ELR (cell line): Measurements from ENCODE around the gene CD160.
A peak's percentile ranks its signal among the peaks of the same experiment; 100 is the strongest.
"Not testable (repeated sequence)": the region's sequence is repeated elsewhere in the genome, so short reads cannot be mapped to it uniquely, and the experiment has no call there.

Experiments used
- DNase-seq: peaks from one replicate; pipeline ENCODE4 v3.0.0-alpha.2; 2015; ENCODE audit warnings: low read depth

CD160 gene

GRCh38 chr1:145719230-145720079 is at the start of gene CD160:
Gene CD160, plus strand, starts transcription at chr1:145719499. Its CDS starts 8,829 bp downstream, at chr1:145728328.
- no peak for DNase-seq

DNA sequence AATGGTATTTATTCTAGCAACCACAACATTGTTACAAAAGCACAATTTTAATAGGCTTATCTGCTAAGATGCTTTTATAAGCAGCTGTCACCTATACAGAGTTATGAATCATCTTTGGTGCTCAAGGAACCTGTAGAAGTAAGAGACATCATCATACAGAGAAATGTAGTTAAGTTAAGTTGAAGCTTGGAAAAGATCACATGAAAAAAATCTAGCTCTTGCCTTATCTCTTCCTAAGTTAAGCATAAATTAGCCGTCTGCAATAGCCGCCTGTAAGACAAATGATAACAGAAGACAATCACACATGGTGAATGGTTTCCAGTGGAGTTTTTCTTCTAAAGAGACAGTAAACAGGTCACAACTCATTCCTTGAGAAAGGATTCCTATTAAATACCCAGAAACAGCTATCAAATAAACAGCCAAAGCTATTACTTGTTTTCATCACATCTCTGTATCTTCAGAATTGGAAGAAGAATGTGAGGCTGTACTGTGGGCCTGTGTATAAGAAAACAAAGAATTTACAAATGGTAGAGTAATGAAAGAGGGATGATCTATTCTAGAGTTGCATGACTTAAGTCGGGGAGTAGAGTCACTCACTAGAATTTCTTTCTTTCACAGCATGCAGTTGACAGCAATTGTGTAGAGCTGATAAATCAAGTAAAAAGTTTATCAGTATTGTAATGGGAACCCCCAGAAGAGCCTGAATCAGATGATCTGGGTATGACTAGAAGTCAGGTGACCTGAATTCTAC is 48.1 kb upstream of the CD160 start:
- not testable (repeated sequence) for DNase-seq

DNA sequence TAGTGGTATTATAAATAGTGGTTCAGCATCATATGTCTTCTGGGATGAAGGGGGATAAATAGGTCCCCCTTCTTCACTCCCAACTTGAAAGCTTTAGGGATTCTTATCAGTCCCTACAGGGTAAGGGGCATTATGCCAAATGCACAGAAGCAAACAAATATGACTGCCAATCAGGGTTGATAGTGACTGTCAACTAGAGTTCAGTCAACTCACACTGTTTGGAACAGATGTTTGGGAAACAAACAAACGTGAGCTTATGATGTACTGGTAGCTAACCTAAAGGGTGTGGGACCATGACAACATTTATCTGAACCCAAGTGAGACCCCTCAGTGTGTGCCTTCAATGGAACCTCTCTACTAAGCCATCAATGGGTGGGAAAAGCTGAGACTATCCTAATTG is 46.1 kb upstream of the CD160 start:
- not testable (repeated sequence) for DNase-seq

- DNase-seq = not testable (repeated sequence)
Observed at GRCh38 chr1:145684858-145685257, 34.4 kb upstream of the CD160 start.

GRCh38 chr1:145686078-145686477 is 33.2 kb upstream of the CD160 start:
- DNase-seq = not testable (repeated sequence)

DNA sequence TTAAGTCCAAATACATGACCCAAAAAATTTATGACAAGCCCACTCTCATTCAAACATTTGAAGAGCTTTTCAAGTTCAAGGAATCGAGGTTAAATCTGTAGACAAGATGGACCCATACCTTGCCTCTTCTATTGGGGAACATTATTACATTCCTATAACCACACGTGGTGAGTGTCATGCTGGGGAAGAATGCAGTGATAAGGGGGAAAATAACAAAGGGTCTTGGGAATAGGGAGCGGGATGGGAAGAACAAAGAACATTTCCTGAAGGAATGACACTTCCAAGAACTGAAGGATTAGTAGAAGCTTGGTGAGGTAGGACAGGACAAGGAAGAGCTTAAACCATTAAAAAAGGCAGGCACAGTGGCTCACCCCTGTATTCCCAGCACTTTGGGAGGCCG is 31.0 kb upstream of the CD160 start:
- DNase-seq = no peak

GRCh38 chr1:145688924-145689323 is 30.4 kb upstream of the CD160 start:
- DNase-seq = no peak

DNA sequence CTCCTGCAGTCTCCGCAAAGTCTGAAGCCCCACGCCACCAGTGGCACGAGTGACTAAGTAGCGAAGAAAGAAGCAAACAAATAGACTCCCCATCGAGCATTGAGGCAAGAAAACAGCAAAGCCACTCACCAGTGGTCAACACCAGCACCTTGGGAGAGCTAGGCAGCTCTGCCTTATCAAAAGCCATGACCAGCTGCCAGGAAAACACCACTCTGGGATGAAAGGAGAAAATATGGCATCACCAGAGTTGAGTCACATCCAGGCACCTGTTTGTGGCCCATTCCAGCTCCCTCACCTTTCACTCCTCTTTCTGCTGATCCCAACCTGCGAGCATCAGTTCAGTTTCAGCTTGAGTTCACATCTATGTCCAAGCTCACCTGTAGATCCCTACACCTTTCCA is 29.4 kb upstream of the CD160 start:
- DNase-seq = no peak

DNA sequence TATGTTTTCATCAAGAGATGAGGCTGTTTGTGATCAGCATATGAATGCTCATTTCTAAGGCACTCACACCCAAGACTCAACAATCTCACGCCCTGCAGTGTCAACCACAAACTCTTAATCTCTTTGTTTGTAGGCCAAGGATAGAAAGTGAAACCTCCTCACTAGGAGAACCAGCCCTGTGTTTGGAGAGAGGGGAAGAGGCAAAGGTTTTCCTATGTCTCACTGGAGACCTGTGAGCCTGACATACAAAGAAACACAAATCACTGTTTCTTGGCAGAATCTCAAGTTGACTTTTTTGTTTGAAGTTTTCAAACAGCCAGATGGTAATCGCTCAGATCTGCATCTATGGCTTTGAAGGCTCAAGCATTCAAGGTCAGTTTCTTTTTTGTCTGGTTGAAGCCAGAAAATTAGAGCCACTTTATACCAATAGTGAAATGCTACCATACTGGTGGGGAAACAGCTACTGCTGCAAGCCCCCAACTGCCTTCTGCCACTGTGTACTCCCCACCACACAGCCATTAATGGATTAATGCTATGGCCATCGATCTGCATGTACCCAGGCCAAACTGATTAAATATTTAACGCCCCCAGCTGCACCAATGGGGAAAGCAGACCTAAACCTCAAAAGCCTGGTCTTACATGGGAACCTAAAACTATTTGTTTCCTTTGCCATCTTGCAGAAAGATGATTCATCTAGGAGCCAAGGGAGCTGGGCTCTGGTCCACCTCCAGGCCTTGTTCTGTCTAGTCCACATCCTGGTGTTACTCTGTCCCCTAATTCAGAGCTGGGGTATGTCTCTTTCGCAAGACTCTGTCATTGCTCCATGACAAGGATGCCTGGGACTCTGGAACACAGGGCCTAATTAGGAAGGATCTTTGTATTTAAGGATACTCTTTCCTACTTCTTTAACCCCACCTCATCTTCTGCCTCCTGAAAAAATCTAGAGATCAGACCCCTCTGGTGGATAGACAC is 28.4 kb upstream of the CD160 start:
- peak; percentile 45 for DNase-seq

- no peak for DNase-seq
Observed at GRCh38 chr1:145692785-145693443, 26.4 kb upstream of the CD160 start.

DNA sequence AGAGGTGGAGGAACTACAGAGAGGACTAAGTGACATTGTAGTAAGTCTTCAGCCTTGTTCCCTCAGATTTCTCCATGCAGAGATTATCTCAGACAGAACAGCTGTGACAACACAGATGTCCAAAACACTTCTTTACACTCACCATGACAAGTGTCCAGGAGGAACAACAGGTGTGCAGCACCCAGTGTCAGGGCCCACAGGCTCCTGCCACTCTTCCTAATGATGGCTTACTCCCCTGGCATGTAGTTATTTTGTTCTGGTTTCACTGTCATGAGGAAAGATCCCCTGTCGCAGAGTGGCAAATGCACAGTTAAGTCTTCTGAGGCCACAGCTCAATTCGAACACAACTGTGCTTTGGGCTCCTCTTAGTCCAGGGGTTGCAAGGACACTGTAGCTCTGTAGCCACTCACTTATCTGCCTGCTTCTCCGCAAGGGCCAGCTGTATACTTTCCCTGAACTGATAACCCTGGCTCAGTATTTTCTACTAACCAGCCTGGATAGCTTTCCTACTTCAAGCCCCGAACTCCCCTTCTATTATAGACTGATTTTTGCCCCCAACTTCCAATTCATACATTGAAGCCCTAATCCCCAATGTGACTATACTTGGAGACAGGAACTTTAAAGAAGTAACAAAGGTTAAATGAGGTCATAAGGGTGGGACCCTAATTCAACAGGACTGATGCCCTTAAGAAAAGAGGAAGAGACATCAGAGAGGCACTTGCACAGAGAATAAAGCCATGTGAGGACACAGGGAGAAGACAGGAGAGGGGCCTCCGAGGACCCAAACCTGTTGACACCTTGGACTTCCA is 23.3 kb upstream of the CD160 start:
- DNase-seq = no peak

DNA sequence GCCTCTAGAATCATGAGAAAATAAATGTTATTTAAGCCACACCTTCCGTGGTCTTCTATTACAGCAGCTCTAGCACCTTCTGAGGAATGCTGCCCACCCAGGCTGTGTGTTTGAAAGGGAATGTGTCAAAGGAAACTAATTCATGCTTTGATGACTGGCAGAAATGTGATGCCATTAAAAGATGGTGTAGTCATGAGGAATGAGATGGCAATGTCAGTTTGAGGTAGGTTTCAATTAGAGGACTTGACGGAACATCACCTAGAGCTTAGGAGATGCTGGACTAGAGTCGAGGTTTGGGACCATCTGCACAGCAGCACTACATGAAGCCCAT is 22.7 kb upstream of the CD160 start:
- no peak for DNase-seq

- no peak for DNase-seq
Observed at GRCh38 chr1:145701306-145701862, 17.9 kb upstream of the CD160 start.

GRCh38 chr1:145702052-145702451 is 17.2 kb upstream of the CD160 start:
- no peak for DNase-seq

DNA sequence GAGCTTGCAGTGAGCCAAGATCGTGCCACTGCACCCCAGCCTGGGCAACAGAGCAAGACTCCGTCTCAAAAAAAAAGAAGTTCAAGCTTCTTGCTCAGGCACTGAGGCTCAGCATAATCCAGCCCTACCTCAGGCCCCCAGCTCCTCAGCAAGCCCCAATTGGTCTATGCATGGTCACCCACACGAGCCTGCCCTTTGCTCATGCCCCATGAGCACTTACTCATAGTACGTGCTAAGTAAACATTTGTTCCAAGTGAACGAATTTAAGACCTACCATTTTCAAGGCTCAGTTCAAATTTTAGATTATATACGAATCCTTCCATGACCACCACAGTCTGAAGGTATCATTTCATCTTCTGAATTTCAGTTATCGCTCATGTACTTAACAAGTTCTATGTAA is 16.5 kb upstream of the CD160 start:
- no peak for DNase-seq

GRCh38 chr1:145705622-145706021 is 13.7 kb upstream of the CD160 start:
- no peak for DNase-seq

GRCh38 chr1:145706086-145706664 is 13.1 kb upstream of the CD160 start:
- peak; percentile 98 for DNase-seq

DNA sequence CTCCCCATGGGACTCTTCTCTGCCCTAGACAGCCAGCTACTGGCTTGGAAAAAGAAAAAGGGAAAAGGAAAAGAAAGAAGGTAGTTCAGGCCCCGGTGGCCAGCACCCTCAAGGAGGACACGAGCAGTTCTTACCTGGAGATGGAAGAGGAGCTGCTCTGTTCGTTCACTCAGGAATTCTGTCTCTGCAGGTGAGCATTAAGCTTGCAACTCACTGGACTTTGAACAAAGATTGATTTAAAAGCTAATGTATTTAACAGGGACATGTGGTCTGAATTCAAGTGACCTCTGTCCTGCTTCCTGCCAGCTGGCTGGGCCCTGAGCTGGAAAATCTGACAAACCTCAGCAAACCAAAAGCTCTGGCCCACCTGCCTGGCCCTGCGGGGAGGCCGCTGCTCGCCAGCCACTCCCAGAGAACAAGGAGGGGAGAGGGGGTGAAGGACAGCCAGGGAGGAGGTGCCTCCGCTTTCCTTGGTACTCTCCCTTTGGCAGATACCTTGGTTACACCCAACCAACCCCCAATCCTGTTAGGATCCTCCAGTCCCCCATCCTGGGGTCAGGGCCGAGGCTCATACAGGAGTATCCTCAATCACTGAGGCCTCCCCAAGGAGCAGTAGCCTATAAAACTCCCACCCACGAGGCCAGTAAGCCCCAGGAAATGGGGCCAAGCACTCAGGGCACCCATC is 12.0 kb upstream of the CD160 start, which contains the start of gene PDZK1:
Gene PDZK1 (minus strand): TSS at position 186 of the 685 bp plus-strand sequence. CDS start 19,347 bp downstream, outside the sequence.
- DNase-seq = no peak

- DNase-seq = peak; percentile 72
Observed at GRCh38 chr1:145708063-145708462, 11.2 kb upstream of the CD160 start.
